GM12892 (cell line): ENCODE data around the gene PRKAG2.

Source experiments
- POLR2A ChIP-seq: IDR thresholded peaks from 2 replicates; pipeline ENCODE4 v1.6.1; 2011; ENCODE audit warnings: low read depth, low read length, control low read depth
- POLR2AphosphoS5 ChIP-seq: IDR thresholded peaks from 2 replicates; pipeline ENCODE4 v1.6.1; 2011; ENCODE audit warnings: low read depth, low read length, control low read depth
- TAF1 ChIP-seq: IDR thresholded peaks from 2 replicates; pipeline ENCODE4 v1.6.1; 2011; ENCODE audit warnings: low read depth, mild to moderate bottlenecking, control low read depth, low read length, borderline replicate concordance

DNA sequence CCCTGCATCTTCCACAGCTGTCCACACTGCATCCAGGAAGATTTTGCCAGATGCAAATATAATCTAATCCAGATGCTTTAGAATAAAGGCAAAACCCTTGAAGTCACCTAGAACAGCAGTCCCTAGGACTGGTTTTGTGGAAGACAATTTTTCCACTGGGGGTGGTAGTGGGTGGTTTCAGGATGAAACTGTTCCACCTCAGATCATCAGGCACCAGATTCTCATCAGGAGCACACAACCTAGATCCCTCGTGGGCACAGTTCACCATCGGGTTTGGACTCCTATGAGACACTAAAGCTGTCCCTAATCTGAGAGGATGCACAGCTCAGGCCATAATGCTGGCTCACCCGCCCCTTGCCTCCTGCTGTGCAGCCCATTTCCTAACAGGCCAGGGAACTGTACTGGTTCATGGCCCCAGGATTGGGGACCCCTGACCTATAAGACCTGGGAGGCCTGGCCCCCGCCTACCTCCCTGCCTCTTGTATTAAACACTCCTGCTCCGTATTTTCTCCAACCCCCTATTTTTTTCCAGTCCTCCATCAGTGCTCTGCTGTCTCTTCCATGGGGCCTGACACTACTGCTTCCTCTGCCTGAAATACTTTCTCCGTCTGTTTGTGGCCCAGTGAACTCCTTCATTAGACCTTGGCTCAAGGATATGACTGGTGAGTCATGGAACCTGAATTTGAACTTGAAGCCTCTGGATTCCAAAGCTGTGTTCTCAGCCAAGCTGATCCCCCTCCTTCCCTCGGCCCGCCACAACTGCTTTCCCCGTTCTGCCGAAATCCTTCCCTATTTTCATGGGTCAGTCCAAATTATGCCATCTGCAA is 277.3 kb downstream of the PRKAG2 start:
- TF ChIP-seq POLR2A (no peak), POLR2AphosphoS5 (no peak), TAF1 (no peak)
